ENCODE measurements around the gene NLRP3. TPM values are rescaled to one million over a fixed set of nuclear protein-coding genes. Genes with fewer than 3 reads are reported as not detected.

The NLRP3 gene
- total RNA-seq, 1 experiment from 2014 or later, result not detected

- Histone ChIP-seq H2AFZ (ENCODE audit: low read length) (no peak overlapping the region), H2BK120ac (ENCODE audit: low read depth, low read length, poor library complexity, severe bottlenecking) (no peak overlapping the region), H3K79me2 (ENCODE audit: insufficient read depth, low read length) (no peaks in the 10 kb centered on the region), H3K4ac (ENCODE audit: low read depth, low read length) (no peak overlapping the region), H4K91ac (ENCODE audit: insufficient read length, low read depth, low read length) (no peak overlapping the region), H3K9ac (ENCODE audit: extremely low read depth, insufficient read length, low read length) (no peak overlapping the region), H4K5ac (ENCODE audit: insufficient read length, low read depth, low read length) (no peak overlapping the region), H2BK20ac (ENCODE audit: low read depth, low read length, poor library complexity, severe bottlenecking) (no peak overlapping the region), H4K20me1 (ENCODE audit: control insufficient read depth, insufficient read depth, insufficient read length) (no peaks in the 10 kb centered on the region), H4K8ac (replicated peaks; ENCODE audit: insufficient read length, low read depth, low read length) (no peak overlapping the region), H2AK5ac (ENCODE audit: insufficient read length, low read length) (no peak overlapping the region), H3T11ph (ENCODE audit: low read length) (no peak overlapping the region), H3K9me3 (ENCODE audit: control insufficient read depth, low read depth, low read length) (no peaks in the 10 kb centered on the region), H3K27me3 (ENCODE audit: insufficient read depth, low read length) (no peaks in the 10 kb centered on the region), H3K23ac (ENCODE audit: insufficient read length, low read depth, low read length) (no peak overlapping the region), H2BK5ac (ENCODE audit: insufficient read length, low read length) (no peak overlapping the region), H3K56ac (ENCODE audit: insufficient read length, low read depth, low read length) (peak overlapping the region; percentile 53), H3K4me2 (ENCODE audit: insufficient read depth, insufficient read length, low read length) (no peak overlapping the region), H3K18ac (ENCODE audit: insufficient read length, low read depth, low read length) (no peak overlapping the region), H2BK15ac (ENCODE audit: low read depth, low read length) (no peak overlapping the region), H3K27ac (ENCODE audit: insufficient read length, low read depth, low read length) (no peak overlapping the region), H3K14ac (ENCODE audit: insufficient read depth, low read length) (no peak overlapping the region), H3K4me1 (ENCODE audit: insufficient read depth, low read length) (no peaks in the 10 kb centered on the region), H3K79me1 (ENCODE audit: insufficient read depth, low read depth, low read length, poor library complexity, severe bottlenecking) (no peaks in the 10 kb centered on the region), H2BK12ac (ENCODE audit: insufficient read length, low read depth, low read length) (no peak overlapping the region), H3K23me2 (ENCODE audit: insufficient read length, low read depth, low read length, poor library complexity, severe bottlenecking) (no peaks in the 10 kb centered on the region)
- Mint-ChIP-seq H3K4me3 (no peak overlapping the region), H3K9me3 (no peaks in the 10 kb centered on the region), H3K4me1 (0 out of 4 replicates have a peak, but pooled peaks cover 0 to 2% of the 10 kb centered on the region in 2 experiments), H3K36me3 (ENCODE audit: insufficient read depth in 1 of 3, low read depth in 3 of 3) (no peaks in the 10 kb centered on the region), H3K27me3 (ENCODE audit: low read depth) (no peaks in the 10 kb centered on the region; the same call in 1 of the 2 replicates), H3K27ac (no peak overlapping the region; a peak in 1 of 7 replicates)
- no peak for TF ChIP-seq CTCF (conservative IDR thresholded peaks at IDR 0.05)
- DNase-seq, result no peak
- no CpG with 5 or more reads among the region's 11 CpGs for WGBS (ENCODE audit: extremely low coverage, insufficient read length, low lambda C conversion rate)
Measured at GRCh38 chr1:247409869-247410544, 6.0 kb upstream of the NLRP3 start.

Data from H9 (cell line).